HTERT RPE-1 (cell line): ENCODE results near the gene SLC35F6.

ENCODE experiments used
- in situ Hi-C: fragments of 300-500 bp; cut with MboI; formaldehyde crosslinking; loops from 4 replicates; pipeline ENCODE4 v1.14.3; 2020; ENCODE audit warnings: low sequenced_read_pairs

SLC35F6 gene, protein sequence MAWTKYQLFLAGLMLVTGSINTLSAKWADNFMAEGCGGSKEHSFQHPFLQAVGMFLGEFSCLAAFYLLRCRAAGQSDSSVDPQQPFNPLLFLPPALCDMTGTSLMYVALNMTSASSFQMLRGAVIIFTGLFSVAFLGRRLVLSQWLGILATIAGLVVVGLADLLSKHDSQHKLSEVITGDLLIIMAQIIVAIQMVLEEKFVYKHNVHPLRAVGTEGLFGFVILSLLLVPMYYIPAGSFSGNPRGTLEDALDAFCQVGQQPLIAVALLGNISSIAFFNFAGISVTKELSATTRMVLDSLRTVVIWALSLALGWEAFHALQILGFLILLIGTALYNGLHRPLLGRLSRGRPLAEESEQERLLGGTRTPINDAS

DNA sequence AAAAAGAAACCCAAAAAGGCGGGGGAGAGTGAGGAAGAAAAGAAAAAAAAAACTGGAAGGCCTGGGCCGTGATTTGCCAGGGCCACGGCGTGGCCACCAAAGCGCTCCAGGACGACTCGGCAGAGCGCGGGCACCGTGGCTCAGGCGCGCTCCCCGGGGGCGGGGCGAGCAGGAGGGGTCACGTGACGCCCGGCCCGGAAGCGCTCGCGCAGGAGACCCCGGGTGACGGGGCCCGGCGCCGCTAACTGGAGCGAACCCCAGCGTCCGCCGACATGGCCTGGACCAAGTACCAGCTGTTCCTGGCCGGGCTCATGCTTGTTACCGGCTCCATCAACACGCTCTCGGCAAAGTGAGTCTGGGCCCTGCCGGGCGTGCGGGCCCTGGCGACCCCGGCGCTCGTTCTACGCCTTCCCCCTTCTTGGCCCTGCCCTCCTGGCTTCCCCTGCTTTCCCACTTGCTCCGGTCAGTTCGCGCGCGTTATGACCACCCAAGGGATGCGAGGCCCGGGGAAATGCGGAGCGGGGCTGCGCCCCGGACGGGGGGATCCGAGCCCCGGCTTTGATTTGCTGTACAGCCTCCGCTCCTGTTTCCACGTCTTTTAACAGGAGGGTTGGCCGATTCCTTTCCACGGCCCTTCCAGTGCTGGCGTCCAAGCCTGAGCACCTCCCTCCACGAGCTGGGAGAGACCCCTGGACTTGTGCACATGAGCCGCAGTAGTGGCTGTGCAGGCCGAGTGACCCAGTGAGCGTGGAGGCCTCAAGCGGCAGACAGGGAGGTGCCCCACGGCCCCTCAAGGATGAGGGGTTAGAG lies at the start of gene SLC35F6:
Gene SLC35F6, plus strand, starts transcription at position 207 of the 810 bp plus-strand sequence. Its CDS starts 66 bp downstream, at position 273.
- in situ Hi-C loops = no loop called here

- in situ Hi-C loops = no loop called here
Measured at GRCh38 chr2:26715528-26716270, 48.4 kb upstream of the SLC35F6 start.

- in situ Hi-C loops = no loop called here
Measured at GRCh38 chr2:26716340-26716739, 47.7 kb upstream of the SLC35F6 start.

DNA sequence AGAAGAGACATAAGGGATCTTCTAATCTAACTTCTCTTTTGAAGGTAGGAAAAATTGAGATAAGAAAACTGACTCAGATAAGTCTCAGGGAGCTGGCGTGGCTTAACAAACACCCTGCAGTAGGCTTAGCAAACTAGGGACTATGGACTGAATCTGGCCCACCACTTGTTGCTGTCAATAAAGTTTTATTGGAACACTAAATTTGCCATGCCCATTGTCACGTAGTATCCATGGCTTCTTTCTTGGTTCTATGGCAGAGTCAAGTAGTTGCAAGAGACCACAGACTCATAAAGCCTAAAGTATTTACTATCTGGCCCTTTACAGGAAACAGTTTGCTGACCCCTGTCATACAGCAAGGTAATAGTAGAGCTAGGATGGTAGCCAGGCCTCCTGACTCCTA lies 47.3 kb upstream of the SLC35F6 start:
- in situ Hi-C loops = no loop called here

DNA sequence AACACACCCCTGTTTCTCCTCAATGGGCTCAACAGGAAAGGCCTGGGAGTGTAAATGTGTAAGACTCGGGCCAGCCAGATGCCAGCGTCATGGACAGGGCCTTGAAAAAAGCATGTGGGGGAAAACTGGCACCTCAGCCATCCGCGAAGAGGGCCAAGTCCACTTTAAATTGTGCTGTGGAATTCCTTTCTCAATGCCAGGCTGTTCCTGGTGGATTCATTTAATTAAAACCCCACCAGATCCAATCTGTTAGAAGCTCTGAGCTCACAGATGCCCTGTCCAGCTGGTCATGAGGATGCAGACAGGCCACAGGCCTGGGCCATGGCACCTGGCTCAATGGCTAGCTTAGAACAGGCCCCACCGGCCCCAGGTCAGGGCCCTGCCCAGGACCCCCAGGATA lies 46.7 kb upstream of the SLC35F6 start:
- in situ Hi-C loops = no loop called here

DNA sequence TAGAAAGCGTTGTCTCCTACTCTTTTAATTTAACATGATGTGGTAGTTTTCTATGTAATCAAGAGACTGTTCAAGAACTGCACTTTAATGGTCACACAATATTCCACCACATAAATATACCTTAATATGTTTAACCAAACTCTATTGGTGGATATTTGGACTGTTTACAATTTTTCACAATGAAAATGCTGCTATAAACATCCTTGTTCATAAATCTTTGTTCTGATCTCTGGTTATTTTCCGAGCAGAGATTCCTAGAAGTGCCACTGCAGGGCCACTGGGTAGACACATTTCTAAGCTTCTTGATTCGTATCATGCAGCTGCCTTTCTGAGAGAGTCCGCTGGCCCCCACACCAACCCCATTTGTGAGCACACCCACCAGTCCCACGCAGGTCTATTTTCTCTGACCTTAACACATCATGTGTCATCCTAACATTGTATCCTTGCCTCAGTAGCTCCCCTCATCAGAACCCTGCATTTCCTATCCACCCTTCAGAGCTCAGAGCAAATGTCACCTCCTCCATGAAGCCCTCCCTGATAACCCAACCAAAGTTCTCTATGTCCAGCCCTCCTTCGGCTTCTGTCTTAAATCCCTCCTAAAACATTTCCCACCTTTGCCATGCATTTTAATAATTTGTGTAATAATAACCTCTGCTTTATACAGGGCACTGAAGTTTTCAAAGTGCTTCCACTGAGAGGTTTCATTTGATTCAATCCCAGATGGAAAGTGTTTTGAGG lies 45.0 kb upstream of the SLC35F6 start:
- in situ Hi-C loops = no loop called here

DNA sequence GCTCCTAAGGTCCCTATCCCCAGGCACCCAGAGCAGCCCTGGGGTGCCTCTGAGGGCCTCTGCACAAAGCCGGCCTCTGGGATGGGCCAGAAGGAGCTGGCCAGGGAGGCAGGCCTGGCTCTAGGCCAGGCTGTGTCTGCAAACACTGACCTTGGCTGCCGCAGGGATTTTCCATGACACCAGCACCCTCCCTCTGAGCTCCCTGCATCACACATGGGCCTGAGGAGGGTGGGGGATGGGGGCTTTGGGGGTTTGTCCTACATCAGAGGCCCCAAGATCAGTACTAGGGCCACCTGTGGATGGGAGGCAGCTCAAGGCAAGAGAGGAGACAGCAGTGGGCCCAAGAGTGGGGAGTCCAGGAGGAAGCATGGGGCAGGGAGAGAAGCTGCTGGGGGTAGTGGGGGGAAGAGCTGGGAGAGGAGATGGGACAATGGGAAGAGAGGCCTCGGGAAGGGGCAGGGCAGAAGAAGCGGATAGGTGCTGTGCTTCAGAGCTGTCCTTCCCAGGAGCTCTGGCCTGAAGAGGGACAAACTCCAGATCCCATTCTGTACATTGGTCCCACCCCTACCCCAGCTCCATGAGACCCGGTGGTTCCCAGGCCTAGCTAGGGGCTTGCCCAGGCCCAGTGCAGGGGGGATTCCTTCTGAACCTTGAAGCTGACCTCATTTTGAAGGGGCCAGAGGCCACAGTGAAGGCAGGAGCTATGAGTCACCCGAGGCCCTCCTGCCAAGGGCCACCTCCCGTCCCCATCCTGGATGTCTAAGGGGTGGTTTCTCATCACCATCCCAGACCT lies 43.6 kb upstream of the SLC35F6 start:
- in situ Hi-C loops = no loop called here

DNA sequence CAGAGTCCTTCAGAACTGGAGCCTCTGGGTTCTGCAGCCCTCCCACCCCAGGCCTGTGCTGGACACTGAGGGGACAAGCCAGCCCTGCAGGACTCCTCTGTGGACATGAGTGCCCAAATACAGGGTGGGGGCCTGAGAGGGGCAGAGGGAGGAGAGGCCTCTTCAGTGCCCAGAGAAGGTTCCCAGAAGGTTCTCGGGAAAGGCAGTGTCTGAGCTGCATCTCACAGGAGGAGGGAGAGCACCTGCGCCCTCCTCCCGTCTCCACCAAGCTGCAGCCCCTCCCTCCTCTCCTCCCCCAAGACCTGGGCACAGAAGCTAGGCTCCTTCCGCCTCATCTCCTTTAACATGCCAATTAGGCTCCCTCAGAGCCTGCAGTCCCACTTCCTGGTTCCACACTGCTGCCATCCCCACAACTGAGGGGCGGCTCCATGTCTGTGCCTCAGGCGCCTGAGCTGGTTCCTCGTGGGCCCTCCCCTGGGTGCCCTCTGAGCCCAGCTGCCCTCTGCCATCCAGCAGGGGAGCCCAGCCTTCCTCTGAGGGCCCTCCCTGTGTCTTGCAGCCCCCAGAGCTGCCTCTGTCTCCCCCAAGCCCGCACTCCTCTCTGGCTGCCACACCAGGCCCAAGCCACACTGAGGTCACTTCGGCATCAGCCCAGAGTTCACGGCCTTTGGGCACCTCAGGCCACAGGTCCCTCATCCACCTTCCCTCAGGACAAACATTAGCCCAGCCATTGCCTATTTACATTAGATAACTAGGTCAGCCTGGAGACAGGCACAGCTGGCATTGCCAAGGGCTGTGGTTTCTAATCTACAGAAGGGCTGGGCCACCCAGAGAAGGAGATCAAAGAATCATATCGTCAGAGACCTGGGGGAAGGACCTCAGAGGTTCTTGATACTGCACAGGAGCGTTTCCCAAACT lies 42.7 kb upstream of the SLC35F6 start:
- in situ Hi-C loops = no loop called here

GRCh38 chr2:26722328-26722727 lies 41.8 kb upstream of the SLC35F6 start:
- in situ Hi-C loops = no loop called here

DNA sequence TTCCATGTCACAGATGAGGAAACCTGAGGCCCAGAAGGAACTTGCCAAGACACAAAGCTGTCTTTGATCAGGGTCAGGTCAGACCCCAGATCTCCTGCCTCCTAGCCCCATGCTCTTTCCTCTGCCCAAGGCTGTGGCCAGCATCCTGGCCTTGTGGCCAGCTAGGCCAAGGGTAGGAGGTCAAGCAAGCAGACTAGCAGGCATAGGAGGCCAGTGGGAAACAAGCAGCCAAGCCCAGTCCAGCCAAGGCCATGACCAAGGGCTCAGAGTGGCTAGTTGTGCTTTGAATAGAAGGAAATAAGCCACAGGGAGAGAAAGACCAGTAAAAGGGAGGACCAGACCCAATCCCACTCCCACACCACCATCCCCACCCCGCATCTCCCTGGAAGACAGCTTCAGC lies 41.2 kb upstream of the SLC35F6 start:
- in situ Hi-C loops = no loop called here

GRCh38 chr2:26723475-26723874 lies 40.6 kb upstream of the SLC35F6 start:
- in situ Hi-C loops = no loop called here

GRCh38 chr2:26723991-26724750 lies 39.9 kb upstream of the SLC35F6 start:
- in situ Hi-C loops = no loop called here

GRCh38 chr2:26724784-26725520 lies 39.1 kb upstream of the SLC35F6 start:
- in situ Hi-C loops = loop anchor here (25.0 kb wide), 1 partner anchor 113 kb away; no protein-coding TSS in a partner anchor

DNA sequence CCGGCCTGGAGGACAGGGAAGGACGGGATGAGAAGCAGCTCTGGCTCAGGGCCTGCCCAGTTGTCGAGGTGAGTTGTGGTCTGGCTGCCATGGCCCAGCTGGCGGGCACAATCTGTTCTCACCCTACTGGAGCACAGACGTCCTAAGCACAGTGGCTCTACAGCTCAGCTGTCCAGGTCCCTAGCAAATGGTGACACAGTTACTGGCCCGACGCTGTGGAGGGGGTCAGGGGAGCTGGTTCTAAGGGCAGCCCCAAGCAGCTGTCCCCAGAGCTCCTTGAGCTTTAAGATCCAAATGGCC lies 38.6 kb upstream of the SLC35F6 start:
- in situ Hi-C loops = loop anchor here (25.0 kb wide), 1 partner anchor 113 kb away; no protein-coding TSS in a partner anchor

DNA sequence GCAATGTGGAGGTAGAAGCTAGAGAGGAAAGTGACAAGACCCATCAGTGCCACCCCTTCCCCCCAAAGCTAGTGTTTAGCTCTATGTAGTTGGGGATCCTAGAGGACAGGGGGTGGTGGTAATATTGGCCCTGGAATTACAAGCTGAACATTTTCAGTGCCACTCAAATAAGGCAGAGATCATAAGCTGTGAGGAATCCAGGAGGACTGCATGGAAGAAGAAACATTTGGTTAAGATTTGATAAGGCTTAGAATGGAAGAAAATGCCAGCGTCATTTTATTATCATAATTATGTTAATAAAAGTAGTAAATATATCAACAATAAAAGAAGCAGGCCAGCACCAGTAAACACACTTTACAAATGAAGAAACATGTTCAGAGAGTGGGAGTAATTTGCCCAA lies 37.9 kb upstream of the SLC35F6 start:
- in situ Hi-C loops = loop anchor here (25.0 kb wide), 1 partner anchor 114 kb away; no protein-coding TSS in a partner anchor

GRCh38 chr2:26727641-26728561 lies 36.2 kb upstream of the SLC35F6 start:
- in situ Hi-C loops = loop anchor here (25.0 kb wide), 1 partner anchor 116 kb away; no protein-coding TSS in a partner anchor
